PC-3 (cell line): ENCODE data around the gene NIPBL.

Experiments used
- CTCF ChIP-seq: fragments of 300-600 bp; sonication (generic); conservative IDR thresholded peaks from 2 replicates; pipeline ENCODE4 v1.5.1; 2017; ENCODE audit warnings: antibody characterized with exemption, low read depth, mild to moderate bottlenecking, low read length
- EZH2 ChIP-seq: fragments of 300-600 bp; sonication (generic); IDR thresholded peaks from one replicate; pipeline ENCODE4 v1.6.1; 2017; ENCODE audit warnings: antibody characterized with exemption, mild to moderate bottlenecking, low read length; ENCODE audit not compliant: unreplicated experiment
- EZH2phosphoT487 ChIP-seq: fragments of 300-600 bp; sonication (generic); IDR thresholded peaks from 2 replicates; pipeline ENCODE4 v1.6.1; 2018; ENCODE audit warnings: mild to moderate bottlenecking, antibody characterized with exemption, low read length, borderline replicate concordance

DNA sequence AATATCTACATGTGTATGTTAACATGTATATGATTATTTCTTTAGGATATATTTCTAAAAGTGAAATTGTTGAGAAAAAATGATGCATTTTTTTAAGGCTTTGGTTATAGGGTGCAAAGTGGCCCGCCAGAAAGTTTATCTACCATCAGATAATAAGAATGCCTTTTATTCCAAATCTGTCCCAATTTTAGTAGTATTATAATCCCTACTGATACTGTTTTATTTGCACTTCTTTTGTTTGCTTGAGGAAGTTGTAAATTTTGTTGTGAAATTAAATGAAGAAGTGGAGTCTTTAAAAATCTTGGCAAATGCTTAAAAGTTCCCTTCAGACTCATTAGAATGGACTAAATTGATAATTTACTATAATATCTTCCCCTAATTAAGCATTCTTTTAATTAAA, 73.0 kb downstream of the NIPBL start:
- TF ChIP-seq CTCF (no peak), EZH2 (no peak), EZH2phosphoT487 (no peak)
